Keratinocyte (primary cell): Measurements from ENCODE around the gene HOMER1. TPM values are rescaled to one million over a fixed set of nuclear protein-coding genes. Genes with fewer than 3 reads are reported as not detected.

Source experiments
- DNase-seq: peaks from one replicate; pipeline ENCODE4 v3.0.0-alpha.2; 2011; ENCODE audit warnings: low read depth, missing footprints, low spot score
- FAIRE-seq: peaks from 2 replicates; lab custom pipeline; 2011; peaks lifted over from hg19 to GRCh38; lab: Jason Lieb, UNC
- H2AFZ ChIP-seq: 2 replicates; pipeline ENCODE4 v1.6.0; 2012; ENCODE audit warnings: low read length, control low read depth, inconsistent platforms; ENCODE audit not compliant: control insufficient read depth
- H3K27ac ChIP-seq: 2 replicates; pipeline ENCODE4 v1.5.1; 2011; ENCODE audit warnings: low read length; ENCODE audit not compliant: control insufficient read depth, insufficient read depth
- H3K27me3 ChIP-seq: 3 replicates; pipeline ENCODE4 v1.6.0; 2011; ENCODE audit warnings: low read length; ENCODE audit not compliant: control insufficient read depth, insufficient read depth; ENCODE audit errors: extremely low read depth
- H3K36me3 ChIP-seq, 2 experiments: 2 replicates in 1 of 2; 3 replicates in 1 of 2; pipeline ENCODE4 v1.5.1; 2011; ENCODE audit warnings: low read length in 2 of 2, mild to moderate bottlenecking in 1 of 2; ENCODE audit not compliant: control insufficient read depth in 2 of 2, insufficient read depth in 2 of 2; ENCODE audit errors: extremely low read depth in 1 of 2
- H3K4me1 ChIP-seq: 3 replicates; pipeline ENCODE4 v1.5.1; 2011; ENCODE audit warnings: low read length; ENCODE audit not compliant: control insufficient read depth, insufficient read depth; ENCODE audit errors: extremely low read depth
- H3K4me2 ChIP-seq: 3 replicates; pipeline ENCODE4 v1.6.0; 2011; ENCODE audit warnings: low read depth, low read length; ENCODE audit not compliant: control insufficient read depth, insufficient read depth; ENCODE audit errors: extremely low read depth
- H3K4me3 ChIP-seq, 3 experiments: fragments of 200-600 bp in 1 of 3; sonication (generic) in 1 of 3; 2 replicates in 2 of 3; 3 replicates in 1 of 3; pipeline ENCODE4 v1.5.1; 2011 to 2016; ENCODE audit warnings: low read length in 3 of 3, mild to moderate bottlenecking in 3 of 3, control low read depth in 2 of 3, inconsistent platforms in 1 of 3, low read depth in 1 of 3, mixed read lengths in 1 of 3, mixed run types in 1 of 3, moderate library complexity in 1 of 3; ENCODE audit not compliant: control insufficient read depth in 2 of 3, insufficient read depth in 2 of 3; ENCODE audit errors: extremely low read depth in 1 of 3
- H3K79me2 ChIP-seq: 2 replicates; pipeline ENCODE4 v1.6.0; 2012; ENCODE audit warnings: low read length; ENCODE audit not compliant: control insufficient read depth, insufficient read depth
- H3K9ac ChIP-seq: 3 replicates; pipeline ENCODE4 v1.6.0; 2011; ENCODE audit warnings: low read length; ENCODE audit not compliant: control insufficient read depth, insufficient read depth; ENCODE audit errors: extremely low read depth
- H3K9me1 ChIP-seq: 3 replicates; pipeline ENCODE4 v1.6.0; 2011; ENCODE audit warnings: low read length; ENCODE audit not compliant: control insufficient read depth, insufficient read depth; ENCODE audit errors: extremely low read depth
- H3K9me3 ChIP-seq: 2 replicates; pipeline ENCODE4 v1.5.1; 2012; ENCODE audit warnings: low read depth, low read length; ENCODE audit not compliant: control insufficient read depth
- H4K20me1 ChIP-seq: 3 replicates; pipeline ENCODE4 v1.6.0; 2011; ENCODE audit warnings: low read length; ENCODE audit not compliant: control insufficient read depth, insufficient read depth; ENCODE audit errors: extremely low read depth
- CTCF ChIP-seq, 3 experiments: IDR thresholded peaks in 1 of 3; conservative IDR thresholded peaks in 1 of 3; optimal IDR thresholded peaks in 1 of 3; 2 replicates in 2 of 3; 3 replicates in 1 of 3; pipeline versions ENCODE3 to v1.5.1; 2011; ENCODE audit warnings: low read length in 3 of 3, mild to moderate bottlenecking in 3 of 3, moderate library complexity in 2 of 3, control low read depth in 1 of 3, inconsistent platforms in 1 of 3; ENCODE audit not compliant: insufficient read depth in 2 of 3; ENCODE audit errors: extremely low read depth in 1 of 3
- EZH2 ChIP-seq: IDR thresholded peaks from one replicate; pipeline ENCODE4 v1.6.1; 2012; ENCODE audit warnings: inconsistent platforms, mild to moderate bottlenecking, low read length, moderate library complexity
- dilution Hi-C: fragments of 300-500 bp; cut with MboI; formaldehyde crosslinking; loops from one replicate; pipeline ENCODE4 v1.7.0; 2020; ENCODE audit warnings: low sequenced_read_pairs; ENCODE audit not compliant: extremely low pct_ligation_motif_present
- polyA plus RNA-seq, 5 experiments: library from polyadenylated mRNA; depleted of rRNA in 3 of 5; stranded (reverse) in 3 of 5; stranded (forward) in 1 of 5; unstranded in 1 of 5; fragments of >200 nt; gene quantifications; 1 replicate in 1 of 5; 2 replicates in 3 of 5; 3 replicates in 1 of 5; pipeline versions ENCODE4 v1.2.1 to v1.2.3, GENCODE V29; 2011 to 2012; ENCODE audit warnings: missing spikeins in 2 of 5, low read depth in 1 of 5, low replicate concordance in 1 of 5

Gene HOMER1
- polyA plus RNA-seq, 1 donor (not counting 4 experiments of a cell fraction or from before 2014, with no cell fraction given) = 6.5 TPM

GRCh38 chr5:79399046-79399445, 114.9 kb downstream of the HOMER1 start:
- H4K20me1 ChIP-seq = no peaks in the 10 kb centered on the region
- DNase-seq (no peak), FAIRE-seq (no peak)
- H3K36me3 ChIP-seq = peaks cover 0 to 2% of the 10 kb centered on the region in 2 experiments
- dilution Hi-C loops = no loop called here
- H3K9me1 ChIP-seq = no peaks in the 10 kb centered on the region
- no peak overlapping the region for H2AFZ ChIP-seq
- no peak overlapping the region for H3K27ac ChIP-seq
- no peaks in the 10 kb centered on the region for H3K9me3 ChIP-seq
- H3K4me1 ChIP-seq = peaks cover 5% of the 10 kb centered on the region
- TF ChIP-seq CTCF (optimal IDR thresholded peaks at IDR 0.05 in 1 of 3, IDR thresholded peaks at IDR 0.05 in 1 of 3, conservative IDR thresholded peaks at IDR 0.05 in 1 of 3; ENCODE audit: extremely low read depth in 1 of 3, insufficient read depth in 2 of 3, low read length in 3 of 3) = no peak
- no peak for TF ChIP-seq EZH2
- no peaks in the 10 kb centered on the region for H3K79me2 ChIP-seq
- no peak overlapping the region for H3K4me2 ChIP-seq
- no peaks in the 10 kb centered on the region for H3K27me3 ChIP-seq
- H3K9ac ChIP-seq = no peak overlapping the region
- no peak overlapping the region for H3K4me3 ChIP-seq

- H3K79me2 ChIP-seq = no peaks in the 10 kb centered on the region
- no peak for FAIRE-seq
These were observed 116.9 kb downstream of the HOMER1 start for GRCh38 chr5:79397080-79397479.

More at GRCh38 chr5:79397080-79397479, 116.9 kb downstream of the HOMER1 start:
- no peaks in the 10 kb centered on the region for H3K9me1 ChIP-seq
- H3K4me1 ChIP-seq = peaks cover 5% of the 10 kb centered on the region
- no peak overlapping the region for H2AFZ ChIP-seq
- H3K9me3 ChIP-seq = no peaks in the 10 kb centered on the region
- H3K9ac ChIP-seq = no peak overlapping the region
- peaks cover 0 to 2% of the 10 kb centered on the region in 2 experiments for H3K36me3 ChIP-seq
- DNase-seq = no peak
- no peak overlapping the region for H3K4me2 ChIP-seq
- H3K4me3 ChIP-seq = no peak overlapping the region
- no peak overlapping the region for H3K27ac ChIP-seq
- no peaks in the 10 kb centered on the region for H4K20me1 ChIP-seq
- dilution Hi-C loops = no loop called here
- TF ChIP-seq CTCF (optimal IDR thresholded peaks at IDR 0.05 in 1 of 3, IDR thresholded peaks at IDR 0.05 in 1 of 3, conservative IDR thresholded peaks at IDR 0.05 in 1 of 3; ENCODE audit: extremely low read depth in 1 of 3, insufficient read depth in 2 of 3, low read length in 3 of 3) (no peak), EZH2 (no peak)
- H3K27me3 ChIP-seq = no peaks in the 10 kb centered on the region
